ENCODE data around the gene TGFBI.

The TGFBI gene

DNA sequence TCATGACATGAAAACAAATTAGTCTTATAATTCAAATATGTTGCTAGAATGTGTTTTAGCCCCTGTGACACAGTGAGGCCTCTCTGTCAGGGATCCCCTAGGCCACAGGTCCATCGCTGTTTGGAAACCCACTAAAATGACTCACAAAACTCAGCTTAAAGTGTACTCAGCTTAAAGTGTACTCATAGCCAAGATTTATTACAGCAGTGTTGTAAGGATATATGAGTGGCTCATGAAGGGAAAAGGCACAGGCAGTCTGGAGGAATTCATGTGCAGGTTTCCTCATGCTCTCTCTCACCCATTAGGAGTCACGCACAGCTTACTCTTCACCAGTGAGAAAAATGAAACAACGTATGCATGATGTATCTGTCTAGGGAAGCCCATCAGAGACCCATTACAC, 24.4 kb upstream of the TGFBI start:
- DNase-seq = no peak

DNA sequence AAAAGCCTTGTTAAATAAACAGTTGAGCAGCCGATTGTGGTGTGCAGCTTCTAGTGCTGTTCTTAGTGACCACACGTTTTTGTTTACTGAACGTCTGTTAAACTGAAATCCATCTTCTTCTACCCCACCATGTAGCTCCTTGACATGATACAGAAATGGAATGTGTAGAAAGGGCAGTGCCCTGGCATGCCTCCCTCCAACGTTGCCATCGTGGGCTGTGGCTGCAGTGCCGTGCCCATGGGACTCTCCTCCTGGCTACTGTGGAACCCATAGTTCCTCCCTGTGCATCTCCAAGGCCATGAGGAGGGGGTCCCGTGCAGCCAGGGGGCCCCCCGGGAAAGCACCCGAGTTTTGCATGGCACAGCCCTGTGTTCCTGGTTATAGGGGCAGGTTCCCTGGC, 23.3 kb upstream of the TGFBI start:
- no peak for DNase-seq

DNA sequence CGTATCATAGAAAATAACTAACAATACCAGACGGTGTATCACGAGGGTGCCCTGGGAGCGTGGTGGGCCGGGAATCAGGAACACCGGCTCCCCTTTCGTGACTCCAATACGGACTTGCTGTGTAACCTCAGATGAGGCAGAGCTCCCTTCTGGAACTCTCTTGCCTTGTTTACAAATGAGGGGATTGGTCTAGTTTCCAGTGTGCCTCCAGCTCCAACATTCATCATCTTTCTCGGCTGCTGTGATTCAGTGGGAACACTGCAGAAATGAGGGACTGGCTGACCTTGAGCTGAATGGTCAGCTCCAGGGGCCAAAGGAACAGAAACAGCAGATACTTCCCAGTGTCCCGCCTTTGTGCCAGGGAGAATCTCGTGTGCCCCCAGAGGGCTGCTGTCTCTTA, 22.6 kb upstream of the TGFBI start:
- DNase-seq = no peak

DNA sequence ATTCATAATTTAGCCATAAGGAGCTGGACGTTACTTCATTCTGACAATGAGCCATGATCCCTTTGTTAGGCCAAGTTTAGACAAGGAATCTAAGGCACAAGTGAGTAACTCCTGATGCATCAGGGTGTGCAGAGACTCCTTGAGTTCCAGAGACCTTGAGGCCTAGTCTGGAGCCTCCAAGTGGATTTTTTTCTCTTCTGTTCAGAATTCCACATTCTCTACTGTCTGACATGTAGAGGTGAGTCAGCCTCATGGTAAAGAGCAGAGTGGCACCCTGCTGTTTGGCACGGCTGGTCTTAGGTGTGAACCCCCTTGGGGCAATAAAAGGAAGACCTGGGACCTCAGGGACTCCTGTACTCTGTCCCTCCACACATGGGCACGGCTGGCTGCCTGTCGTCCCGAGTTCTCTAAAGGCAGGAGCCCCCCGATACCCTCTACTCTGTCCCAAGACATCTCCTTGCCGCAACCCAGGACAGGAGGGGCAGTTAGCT, 22.0 kb upstream of the TGFBI start:
- DNase-seq = no peak

DNA sequence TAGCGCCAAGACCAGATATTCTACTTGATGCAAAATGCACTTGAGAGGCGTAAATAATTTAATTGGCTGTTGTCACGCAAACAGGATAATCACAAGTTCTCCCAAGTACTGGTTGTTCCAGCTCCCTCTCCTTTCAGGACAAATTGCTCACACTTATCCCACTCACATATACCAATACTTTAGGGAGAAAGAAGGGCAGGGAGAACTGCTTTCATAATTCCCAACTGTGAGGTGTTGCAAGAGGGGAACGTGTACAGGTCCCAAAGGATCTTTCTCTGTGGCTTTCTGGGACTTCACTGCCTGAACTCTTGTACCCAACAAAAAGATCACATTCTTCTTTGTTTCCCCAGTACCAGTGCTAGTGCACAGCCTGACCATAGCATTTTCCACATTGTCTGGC, 21.5 kb upstream of the TGFBI start:
- no peak for DNase-seq

DNA sequence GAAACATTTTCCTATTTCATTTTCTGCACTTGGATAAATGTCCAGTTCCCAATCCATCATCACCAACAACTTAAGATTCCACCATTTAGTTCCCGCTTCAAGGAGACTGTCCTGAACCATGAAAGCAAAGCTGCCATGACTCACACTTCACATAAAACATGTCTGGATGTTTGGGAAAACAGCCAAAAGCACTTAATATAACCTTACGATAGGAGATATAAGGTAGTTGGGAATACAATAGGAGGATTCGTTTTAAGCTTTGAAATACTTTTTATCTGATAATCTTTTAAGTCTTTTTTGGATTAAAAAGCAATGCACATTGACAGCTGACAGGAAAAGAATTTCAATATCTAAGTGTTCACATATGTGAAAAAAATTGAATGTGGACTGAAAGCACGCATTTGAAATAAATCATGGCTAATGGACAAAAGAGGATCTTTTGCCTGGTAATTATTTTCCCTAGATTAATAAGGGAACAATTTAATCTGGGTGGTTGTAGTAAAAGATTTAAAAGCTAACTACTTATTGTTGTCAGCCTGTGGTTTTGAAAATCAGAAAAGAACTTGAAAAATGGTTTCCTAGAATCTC, 17.3 kb upstream of the TGFBI start:
- no peak for DNase-seq

DNA sequence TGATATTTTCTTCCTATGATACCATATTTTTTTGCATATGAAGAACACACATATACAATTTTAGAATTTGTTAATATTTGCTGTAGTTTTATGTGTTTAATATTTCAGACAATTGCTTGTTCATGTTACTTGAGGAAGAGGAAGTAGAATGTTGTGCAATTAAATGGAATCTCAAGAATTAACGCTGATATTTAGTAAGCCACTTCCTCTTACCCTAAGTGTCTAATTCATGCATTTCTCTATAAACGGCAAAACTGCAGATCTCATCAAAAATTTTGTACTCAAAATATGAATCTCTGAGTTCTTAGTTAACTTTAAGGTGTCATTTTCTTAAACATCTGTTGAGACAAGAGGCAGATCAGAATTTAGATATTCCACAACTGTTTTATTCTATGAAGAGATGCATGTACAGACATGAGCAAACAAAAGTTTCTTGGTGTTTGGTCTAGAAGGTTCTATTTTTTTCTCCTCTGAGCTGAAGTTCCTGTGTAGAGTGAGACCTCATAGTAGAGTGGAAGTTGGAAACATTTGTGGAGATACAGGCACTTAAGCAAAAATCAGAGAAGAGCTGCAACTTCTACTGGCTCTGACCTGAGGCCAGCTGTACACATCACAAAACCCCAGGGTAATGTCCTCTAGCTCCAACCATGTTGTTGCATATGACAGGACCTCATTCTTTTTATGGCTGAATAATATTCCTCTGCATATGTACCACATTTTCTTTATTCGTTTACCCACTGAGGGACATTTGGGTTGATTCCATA, 16.6 kb upstream of the TGFBI start:
- DNase-seq = no peak

DNA sequence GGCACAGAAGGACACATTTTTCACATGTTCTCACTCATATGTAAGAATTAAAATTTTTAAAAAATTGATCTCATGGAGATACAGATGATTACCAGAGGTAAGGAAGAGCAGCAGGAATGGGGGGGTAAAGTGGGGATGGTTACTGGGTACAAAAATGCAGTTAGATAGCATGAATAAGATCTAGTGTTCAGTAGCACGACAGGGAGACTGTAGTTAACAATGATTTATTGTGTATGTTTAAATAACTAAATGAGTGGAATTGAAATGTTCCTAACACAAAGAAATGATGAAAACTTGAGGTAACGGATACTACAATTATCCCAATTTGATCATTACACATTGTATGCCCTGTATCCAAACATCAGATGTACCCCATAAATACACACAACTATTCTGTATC, 15.2 kb upstream of the TGFBI start:
- DNase-seq = no peak

DNA sequence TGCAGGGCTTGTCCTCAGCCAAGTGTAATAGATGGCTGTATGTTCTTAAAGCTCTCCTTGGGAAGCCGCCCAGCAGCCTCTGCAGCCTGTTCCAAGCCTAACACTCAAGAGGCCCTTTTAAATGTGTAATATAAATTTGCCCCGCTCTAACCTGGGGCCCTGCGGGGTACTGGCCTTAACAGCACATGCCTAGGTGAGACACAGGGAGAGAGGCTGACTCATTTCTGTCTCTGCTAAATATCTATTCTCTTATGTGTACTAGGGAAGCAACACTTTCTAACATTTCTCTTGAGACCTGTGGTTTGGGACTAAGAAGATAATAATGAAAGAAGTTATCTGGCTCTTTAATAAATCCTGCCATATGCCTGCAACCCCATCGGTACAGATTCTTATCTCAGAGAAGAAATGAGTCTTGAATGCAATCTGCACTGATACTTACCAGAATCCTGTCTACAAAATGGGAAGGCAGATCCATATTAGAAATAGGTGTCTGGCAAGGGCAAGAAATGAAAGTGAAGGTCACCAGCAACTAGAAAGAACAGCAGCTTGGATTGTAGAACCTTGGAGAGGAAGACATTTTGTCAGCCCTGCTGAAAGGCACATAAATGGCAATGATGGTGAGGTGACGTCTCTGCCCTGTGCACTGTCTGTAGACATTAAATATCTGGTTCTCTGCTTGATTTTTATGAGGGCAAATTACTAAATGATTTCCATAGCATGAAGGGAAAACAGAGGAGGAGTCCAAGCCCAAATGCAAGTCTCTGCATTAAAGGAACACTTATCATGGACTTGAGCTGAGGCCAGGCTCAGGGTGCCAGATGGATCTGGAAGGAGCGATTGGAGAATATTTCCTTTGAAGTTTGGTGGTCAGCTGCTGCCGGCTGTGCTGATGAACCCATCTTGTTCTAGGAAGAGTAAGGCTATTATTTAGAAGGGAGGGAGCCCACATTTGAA, 14.5 kb upstream of the TGFBI start:
- no peak for DNase-seq

DNA sequence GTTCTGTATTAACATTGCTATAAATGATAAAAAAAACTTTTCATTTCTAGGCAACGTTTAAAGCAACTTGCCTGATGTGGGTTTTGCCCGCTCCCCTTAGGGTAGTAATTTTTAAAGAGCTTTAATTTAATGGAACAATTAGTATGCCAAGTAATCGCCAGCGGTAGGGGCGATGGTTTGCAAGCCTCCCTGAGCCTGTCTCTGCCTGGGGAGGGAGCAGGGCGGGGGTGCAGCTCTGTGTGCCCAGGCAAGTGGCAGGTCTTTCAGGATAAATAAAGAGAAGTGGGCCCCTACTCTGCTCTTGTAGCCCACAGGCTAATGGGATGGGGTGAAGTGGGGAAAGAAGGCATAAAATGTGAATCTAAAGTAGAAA, 13.8 kb upstream of the TGFBI start:
- no peak for DNase-seq

DNA sequence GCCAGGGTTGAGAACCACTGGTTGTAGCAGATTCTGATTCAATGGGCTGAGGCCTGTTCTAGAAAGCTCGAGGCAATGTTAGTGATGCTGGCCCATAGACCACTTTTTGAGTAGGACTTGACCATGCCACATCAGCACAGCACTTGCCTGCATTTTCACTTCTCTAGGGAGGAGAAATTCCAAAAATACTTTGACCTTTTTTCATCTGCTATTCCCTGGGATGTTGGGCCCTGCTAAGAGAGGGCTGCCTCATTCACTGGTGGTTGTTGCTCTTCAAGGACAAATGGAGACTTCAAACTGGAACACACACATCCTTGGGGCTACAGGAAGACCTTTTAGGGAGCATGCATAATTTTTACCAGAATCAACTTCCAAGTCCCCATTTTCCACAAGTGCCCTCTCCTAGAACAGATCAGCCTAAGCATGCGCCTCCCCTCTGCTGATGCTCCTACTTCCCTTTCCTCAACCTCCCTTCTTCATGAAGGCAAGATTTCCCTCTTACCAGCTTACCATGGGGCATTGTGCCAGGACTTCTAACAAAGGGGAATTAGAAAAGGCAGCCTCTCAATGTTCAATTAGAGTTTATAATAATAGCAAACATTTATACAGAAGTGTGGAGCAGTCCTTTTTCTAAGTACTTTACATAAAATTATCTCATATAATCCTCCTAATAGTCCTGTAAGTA, 12.7 kb upstream of the TGFBI start:
- no peak for DNase-seq

DNA sequence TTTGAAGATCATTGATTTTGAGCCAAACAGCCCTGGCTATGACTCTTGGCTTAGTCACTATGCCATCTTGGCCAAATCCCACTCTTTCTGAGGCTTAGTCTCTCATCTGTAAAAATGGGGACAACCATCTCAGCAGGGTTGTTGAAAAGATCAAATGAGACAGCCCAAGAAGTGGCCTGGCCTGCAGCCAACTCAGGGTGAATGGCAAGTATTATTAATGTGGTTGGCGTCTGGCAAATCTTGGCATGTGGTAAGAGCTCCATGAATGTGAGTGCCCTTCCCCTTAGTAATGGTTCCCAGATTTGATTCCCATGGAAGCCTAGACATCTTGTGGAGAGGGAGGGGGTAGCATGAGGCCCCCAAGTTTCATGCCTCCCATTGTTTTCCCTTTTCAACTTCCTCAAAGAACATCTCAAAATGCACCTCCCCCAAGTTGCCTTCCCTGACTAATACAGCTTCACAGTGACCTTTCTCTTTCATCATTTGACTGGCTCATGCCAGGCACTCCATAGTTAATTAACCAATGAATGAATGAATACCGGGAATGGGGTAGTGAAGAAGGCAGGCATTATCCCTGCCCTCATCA, 11.8 kb upstream of the TGFBI start:
- DNase-seq = no peak

DNA sequence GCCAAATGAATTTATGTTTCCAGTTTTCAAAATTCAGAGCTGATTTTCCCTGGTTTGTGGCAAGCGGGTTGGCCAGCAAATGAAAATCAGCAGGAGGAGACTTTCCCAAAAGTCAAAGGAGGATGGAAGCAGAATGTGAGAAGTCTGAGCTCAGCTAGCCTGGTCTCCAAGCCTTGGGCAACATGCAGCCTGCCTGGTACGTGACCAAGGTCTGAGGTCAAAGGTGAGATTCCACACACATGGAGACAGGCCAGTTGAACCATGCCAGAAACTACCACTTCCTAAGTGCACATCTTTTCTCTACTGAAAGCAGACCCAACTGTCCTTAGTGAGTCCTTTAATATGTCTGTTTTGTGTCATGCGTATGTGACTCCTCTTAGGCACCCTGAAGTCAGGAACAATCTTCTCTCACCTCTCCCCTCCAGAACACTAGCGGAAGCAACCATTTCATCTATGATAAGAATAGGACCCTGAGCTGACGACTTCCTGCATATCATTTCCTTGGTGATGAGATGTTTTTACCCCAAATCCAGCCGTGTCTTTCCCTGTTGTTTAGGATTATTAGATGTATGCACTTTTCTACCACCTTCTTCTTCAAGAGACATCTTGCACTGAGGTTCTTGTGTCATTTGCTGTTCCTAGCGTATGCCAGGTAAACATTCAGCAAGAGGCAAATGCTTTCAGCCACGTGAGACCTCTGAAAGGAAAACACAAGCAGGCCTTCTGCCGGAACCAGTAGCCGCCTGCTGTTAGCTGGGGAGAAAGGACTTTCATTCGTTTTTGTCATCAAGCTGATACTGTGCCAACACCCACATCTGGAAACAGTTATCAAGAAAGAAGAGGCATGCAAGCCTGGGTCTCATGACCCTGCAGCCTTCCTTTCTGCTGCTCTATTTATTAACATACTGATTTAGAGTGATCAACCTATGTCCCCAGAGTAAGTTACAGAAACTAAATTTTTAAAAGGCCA, 9.7 kb upstream of the TGFBI start:
- no peak for DNase-seq

DNA sequence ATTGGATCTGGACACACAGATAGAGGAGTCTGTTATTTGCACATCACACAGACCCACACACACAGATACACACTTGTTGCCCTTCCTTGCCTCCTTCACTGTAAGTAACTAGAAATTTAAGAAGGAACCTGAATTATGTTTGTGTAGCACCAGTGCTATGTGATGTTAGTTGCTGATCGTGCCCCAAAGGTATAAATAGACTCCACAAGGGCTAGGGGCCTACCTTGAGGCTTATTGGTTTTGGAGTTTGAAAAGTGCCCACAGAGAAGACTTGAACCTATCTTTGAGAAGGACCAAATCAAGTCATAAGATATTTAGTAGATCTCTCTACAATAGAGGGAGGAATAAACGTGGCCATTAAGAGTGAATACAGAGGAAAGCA, 8.8 kb upstream of the TGFBI start:
- DNase-seq = no peak

DNA sequence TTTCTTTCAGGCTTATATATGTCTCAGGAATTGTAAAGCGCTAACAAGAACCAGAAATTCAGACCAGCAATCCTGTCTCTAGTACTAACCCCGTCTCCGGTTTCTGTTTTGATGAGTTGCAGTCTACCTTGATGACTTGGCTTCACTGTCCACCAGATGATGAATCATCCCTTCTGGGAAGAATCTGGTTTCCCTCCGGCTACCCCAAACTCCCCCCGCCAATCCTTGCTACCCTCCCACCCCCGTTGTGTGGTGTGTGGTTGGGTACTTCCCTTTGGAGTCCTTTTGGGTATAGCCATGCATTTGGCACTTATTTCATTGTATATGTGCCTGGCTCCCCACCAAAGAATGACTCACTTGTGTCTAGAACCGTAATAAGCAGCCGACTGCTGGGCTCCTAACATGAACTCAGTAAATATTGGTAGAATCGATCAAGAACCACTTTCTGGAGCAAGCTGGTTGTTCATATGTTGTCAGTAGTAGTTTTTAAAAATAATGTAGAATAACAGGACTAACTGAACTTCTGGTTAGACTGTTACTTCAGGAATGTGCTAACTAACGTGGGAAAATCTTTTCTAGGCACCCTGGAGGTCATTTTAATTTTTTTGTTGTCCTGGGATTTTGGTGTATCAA, 8.3 kb upstream of the TGFBI start:
- no peak for DNase-seq

DNA sequence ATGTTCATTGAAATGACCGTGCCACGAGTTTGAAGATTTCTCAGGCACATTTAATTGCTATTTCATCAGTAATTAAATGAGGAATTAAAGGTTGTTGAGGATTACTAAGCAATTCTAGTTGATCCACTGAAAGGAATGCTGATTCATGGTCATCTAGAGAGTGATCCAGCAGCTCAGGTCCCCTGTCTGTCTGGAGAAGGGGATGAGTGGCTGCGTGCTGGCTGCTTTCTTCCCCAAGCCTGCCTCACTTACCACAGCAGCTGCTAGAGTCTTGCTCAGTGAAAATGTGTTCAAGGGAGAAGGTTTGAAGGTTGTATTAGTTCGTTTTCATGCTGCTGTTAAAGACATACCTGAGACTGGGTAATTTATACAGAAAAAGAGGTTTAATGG, 7.8 kb upstream of the TGFBI start:
- no peak for DNase-seq

DNA sequence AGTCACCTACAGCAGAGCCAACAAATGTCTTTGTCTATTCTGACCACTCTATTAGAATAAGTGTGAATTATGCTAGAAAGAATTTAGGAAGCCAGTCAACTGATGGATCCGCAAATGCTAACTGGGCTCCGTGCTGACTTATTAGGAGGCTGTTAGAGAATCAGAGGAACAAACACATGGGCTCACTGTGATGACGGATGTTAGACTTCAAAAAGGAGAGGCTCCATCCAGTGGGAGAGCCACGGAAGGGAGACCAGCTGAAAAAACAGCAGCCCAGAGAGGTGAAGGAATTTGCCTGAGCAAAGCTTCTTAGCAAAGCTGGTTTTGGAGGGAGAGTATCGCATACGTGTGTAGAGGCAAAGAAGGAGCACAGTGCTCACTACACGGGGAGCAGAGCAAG, 5.8 kb upstream of the TGFBI start:
- no peak for DNase-seq

DNA sequence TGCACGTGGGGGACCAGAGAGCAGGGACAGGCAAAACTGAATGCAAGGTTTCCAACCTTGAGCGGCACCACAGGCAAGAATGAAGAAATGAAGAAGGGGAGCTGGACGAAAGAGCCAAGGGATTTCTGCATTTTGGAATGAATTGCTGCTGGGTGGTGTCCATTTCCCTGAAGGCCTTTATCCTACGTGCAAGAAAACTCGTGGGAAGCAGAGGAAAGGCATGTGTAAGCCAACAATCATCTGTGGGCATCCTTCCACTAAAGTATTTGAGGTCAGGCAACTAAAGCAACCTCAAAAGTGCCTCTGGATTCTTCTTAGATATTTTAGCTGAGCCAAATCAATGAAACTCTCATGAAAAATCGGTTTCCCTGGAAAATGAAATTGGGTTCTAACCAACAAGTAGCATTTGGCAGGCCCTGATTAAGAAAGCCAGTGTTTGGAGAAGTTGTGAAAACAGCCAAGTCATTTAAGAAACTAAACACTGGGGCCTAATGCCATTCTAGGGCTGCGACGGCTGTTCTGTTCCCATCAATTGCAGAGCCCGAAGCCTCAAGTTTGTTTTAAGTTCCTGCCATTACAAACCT, 4.7 kb upstream of the TGFBI start:
- no peak for DNase-seq

DNA sequence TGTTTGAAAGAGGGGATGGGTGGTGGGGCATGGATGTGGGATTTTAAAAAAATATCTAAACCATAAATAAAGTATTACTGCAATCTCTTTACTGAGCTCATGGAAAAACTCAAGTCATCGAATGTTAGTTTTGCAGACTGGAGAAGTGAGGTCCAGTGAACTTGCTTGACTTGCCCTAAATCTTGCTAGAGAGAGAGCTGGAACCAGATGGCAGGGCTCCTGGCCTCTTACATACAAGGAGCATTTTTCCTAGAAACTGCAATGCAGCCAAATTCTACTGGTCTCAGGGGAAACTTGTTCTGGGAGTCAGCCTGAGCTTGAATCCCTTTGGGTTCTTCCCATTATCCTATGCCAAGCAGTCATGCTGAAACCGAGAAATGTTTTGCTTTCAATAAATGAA, 2.9 kb upstream of the TGFBI start:
- DNase-seq = no peak

DNA sequence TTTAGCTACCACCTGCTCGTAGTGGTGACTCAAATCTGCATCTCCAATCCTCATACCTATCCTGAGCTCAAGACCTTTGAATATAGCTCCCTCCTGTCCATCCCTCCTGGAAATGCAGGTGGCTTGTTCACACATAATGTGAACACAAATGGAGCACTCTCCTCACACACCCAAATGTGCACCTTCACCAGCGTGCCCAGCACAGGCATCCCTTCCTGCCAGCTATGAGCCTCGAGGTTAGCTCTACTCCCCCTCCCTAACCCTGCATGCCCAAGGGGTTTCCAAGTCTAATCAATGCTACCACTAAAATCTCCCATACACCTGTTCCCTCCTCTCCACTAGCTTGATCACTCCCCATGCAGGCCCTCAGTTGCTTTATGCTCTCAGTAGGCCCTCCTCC, 2.2 kb upstream of the TGFBI start:
- no peak for DNase-seq

DNA sequence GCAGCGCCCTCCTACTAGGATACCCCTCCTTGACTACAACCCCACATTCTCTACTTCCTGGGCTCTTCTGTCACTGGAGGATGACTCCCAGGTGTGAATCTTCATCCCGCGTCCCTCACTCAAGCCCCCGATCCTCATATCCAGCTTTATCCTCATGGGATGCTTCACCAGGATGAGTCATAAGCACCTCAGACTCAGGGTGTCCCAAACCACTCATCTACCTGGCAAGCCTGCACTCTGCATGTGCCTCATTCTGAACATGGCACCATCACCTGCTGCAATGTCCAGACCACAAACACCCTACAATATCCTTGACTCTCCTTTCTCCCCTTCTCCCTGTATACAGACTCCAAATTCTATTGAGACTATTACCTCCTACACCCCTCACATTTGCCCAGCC, 1.5 kb upstream of the TGFBI start:
- DNase-seq = no peak
